HAP-1 (cell line): ENCODE measurements around the gene GSG1L2.

Experiments
- DNase-seq, 2 experiments: peaks; one replicate each; pipeline ENCODE4 v3.0.0-alpha.2; 2016 to 2020; ENCODE audit warnings: low spot score in 2 of 2
- H3K27me3 ChIP-seq: fragments of 250-450 bp; sonication (Bioruptor Pico); 2 replicates; pipeline ENCODE4 v1.5.1; 2020; ENCODE audit warnings: low read depth, mild to moderate bottlenecking, moderate library complexity
- H3K36me3 ChIP-seq: fragments of 250-450 bp; sonication (Bioruptor Pico); replicated peaks from 2 replicates; pipeline ENCODE4 v1.5.1; 2020; ENCODE audit warnings: mild to moderate bottlenecking
- H3K4me1 ChIP-seq: fragments of 250-450 bp; sonication (Bioruptor Pico); 2 replicates; pipeline ENCODE4 v1.5.1; 2020; ENCODE audit warnings: mild to moderate bottlenecking
- H3K4me3 ChIP-seq: fragments of 250-450 bp; sonication (Bioruptor Pico); 2 replicates; pipeline ENCODE4 v1.5.1; 2020; ENCODE audit warnings: mild to moderate bottlenecking, moderate library complexity
- H3K9me3 ChIP-seq: fragments of 250-450 bp; sonication (Bioruptor Pico); 2 replicates; pipeline ENCODE4 v1.5.1; 2020; ENCODE audit warnings: mild to moderate bottlenecking, moderate library complexity
- in situ Hi-C: fragments of 300-500 bp; cut with MboI; formaldehyde crosslinking; loops from 3 replicates; pipeline ENCODE4 v1.14.3; 2020; ENCODE audit warnings: low sequenced_read_pairs, inconsistent platforms, mixed read lengths

The GSG1L2 gene

DNA sequence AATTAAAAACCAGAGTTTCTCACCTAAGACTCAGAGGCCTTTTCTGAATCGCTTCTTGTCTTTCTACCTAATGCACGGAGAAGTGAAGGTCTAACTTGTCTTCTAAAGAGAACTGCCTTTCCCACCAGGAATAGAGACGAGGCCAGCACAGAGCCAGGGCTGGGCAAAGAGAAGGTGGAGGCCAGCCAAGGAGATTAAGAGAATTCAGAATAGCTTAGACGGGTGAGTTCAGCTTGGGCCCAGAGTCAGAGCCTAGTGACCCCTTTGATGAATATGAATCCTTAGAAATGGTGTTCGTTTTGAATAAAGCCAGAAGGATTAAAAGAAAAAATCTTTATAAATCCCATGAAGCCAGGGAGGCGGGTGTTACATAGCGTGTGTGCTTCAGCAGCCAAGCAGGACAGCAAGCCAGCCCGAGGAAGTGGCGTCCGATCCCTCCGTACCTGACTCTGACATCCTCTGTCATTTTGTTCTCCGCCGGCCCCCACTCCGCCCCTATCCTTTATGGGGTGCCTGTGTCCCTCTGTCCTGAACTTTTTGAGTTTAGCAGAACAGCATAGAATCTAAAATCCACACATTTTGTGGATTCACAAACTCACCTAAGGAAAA, 7.4 kb downstream of the GSG1L2 start:
- Histone ChIP-seq H3K36me3 (no peaks in the 10 kb centered on the region), H3K4me3 (no peak overlapping the region)

DNA sequence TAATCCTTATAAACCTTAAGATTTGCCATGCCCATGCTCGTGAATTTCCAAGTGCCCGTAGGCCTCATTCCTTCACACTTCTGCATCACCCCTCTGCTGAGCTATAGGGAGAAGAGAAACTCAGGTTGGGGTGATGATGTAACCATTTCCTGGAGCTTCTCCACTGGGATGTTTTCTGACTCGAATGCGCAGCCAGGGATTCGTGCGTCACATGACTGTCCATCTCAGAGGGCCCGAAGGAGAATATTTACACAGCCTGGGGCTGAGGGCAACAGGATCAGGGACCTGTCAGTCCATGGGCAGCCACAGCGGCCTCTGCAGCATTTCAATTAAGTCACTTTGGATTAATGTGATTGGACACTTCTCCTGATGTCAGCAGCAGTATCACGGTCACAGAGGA, 8.7 kb downstream of the GSG1L2 start:
- H3K4me3 ChIP-seq, result no peak overlapping the region
- no peaks in the 10 kb centered on the region for H3K27me3 ChIP-seq
- H3K4me1 ChIP-seq, result no peaks in the 10 kb centered on the region
- no peaks in the 10 kb centered on the region for H3K36me3 ChIP-seq
- in situ Hi-C loops, result loop anchor here (10.0 kb wide), 1 partner anchor 52 kb away; no protein-coding TSS in a partner anchor
- no peaks in the 10 kb centered on the region for H3K9me3 ChIP-seq
- no peak for DNase-seq

More for the DNA sequence above, 7.4 kb downstream of the GSG1L2 start:
- Histone ChIP-seq H3K9me3 (no peaks in the 10 kb centered on the region), H3K27me3 (no peaks in the 10 kb centered on the region), H3K4me1 (no peaks in the 10 kb centered on the region)
- no peak for DNase-seq
- in situ Hi-C loops, result loop anchor here (10.0 kb wide), 1 partner anchor 50 kb away; no protein-coding TSS in a partner anchor

DNA sequence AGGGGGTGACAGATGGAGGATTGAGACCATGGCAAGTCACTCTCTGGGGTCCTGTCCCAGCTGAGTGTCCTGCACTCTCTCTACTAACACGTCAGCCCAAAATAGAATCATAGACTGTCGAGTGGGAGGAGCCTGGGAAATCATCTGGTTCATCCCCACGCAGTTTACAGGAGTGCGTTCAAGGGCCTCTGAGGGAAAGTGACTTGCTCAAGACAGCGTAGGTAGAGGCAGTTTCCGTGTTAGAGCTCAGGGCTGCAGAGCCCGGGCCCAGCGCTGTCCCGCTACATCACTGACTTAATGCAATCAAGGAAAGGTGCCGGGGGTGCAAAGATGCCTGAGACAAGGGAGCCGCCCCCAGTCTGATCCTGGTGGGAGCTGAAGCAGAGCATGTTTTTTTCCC, 10.3 kb downstream of the GSG1L2 start:
- in situ Hi-C loops, result loop anchor here (10.0 kb wide), 1 partner anchor 53 kb away; no protein-coding TSS in a partner anchor
- Histone ChIP-seq H3K36me3 (no peaks in the 10 kb centered on the region), H3K4me1 (no peaks in the 10 kb centered on the region), H3K4me3 (no peak overlapping the region), H3K27me3 (no peaks in the 10 kb centered on the region), H3K9me3 (no peaks in the 10 kb centered on the region)
- DNase-seq, result no peak

DNA sequence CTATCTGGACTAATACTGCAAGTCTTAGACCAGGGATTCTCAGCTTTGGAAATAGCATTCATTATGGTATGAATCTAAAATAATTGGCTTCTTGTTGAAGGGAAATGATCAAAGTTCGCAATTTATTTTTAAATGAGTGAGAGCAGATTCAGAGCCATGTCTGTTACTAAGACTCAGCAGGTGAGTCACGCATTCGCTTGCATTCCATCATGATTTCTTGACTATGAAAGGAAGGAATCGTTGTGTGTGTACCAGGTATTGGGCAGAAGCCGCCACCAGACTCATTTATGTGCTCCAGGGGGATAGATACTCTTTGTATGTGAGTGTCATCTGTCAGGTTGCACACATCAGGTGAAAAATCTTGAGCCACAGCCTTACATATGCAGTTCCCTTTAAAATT, 10.8 kb downstream of the GSG1L2 start:
- H3K4me1 ChIP-seq, result no peaks in the 10 kb centered on the region
- no peaks in the 10 kb centered on the region for H3K27me3 ChIP-seq
- H3K4me3 ChIP-seq, result no peak overlapping the region
- no peak for DNase-seq
- H3K36me3 ChIP-seq, result no peaks in the 10 kb centered on the region
- H3K9me3 ChIP-seq, result no peaks in the 10 kb centered on the region
- in situ Hi-C loops, result loop anchor here (10.0 kb wide), 1 partner anchor 54 kb away; no protein-coding TSS in a partner anchor

DNA sequence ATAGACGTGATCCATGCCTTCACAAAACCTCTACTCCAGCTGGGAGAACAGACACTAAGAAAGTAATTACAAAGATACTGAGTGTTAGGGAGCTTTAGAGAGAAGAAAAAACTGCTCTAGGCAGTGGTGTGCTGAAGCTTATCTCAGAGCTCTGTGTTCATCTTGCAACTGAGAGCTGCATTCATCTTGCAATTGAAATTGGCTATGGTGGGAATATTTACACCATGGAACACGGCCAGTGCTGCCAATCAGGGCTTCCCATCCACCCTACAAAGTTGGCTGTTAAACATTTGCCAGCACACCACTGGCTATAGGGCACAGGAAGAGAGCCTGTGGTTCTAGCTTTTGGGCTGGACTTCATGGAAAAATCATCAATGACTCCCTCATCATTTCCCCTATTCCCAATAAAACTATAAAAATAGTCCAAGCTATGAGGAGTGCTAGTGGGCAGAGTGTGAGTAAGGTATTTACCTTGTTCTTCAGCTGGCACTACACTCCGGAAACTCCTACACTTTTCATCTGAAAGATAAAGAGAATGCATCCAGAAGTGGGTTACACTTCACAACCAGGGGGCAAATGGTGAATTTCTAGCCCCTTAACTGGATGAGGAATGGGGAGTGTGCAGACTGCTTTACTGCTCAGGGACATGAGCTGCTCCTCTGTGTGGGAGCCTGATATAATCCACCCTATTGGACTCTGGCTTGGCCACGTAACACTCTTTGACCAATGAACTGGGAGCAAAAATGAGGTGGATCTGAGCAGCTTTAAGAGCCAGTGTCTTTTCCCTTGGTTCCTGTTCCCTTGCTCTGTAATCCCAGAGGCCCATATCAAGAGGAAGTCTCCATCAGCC, 11.6 kb downstream of the GSG1L2 start:
- Histone ChIP-seq H3K4me1 (no peaks in the 10 kb centered on the region), H3K4me3 (no peak overlapping the region), H3K9me3 (no peaks in the 10 kb centered on the region), H3K36me3 (no peaks in the 10 kb centered on the region), H3K27me3 (no peaks in the 10 kb centered on the region)
- no peak for DNase-seq
- in situ Hi-C loops, result loop anchor here (10.0 kb wide), 1 partner anchor 54 kb away; no protein-coding TSS in a partner anchor

DNA sequence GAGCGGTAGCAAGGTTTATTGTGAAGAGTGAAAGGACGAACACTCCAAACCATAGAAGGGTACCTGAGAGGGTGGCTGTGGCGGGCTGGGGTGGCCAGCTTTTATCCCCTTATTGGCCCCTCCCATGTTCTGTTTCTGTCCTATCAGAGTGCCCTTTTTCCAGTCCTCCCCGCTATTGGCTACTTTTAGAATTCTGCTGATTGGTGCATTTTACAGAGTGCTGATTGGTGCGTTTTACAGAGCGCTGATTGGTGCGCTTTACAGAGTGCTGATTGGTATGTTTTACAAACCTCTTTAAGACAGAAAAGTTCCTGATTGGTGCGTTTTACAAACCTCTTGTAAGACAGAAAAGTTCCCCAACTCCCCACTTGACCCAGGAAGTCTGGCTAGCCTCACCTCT, 12.5 kb downstream of the GSG1L2 start:
- in situ Hi-C loops, result no loop called here
- no peak for DNase-seq
- no peaks in the 10 kb centered on the region for H3K9me3 ChIP-seq
- no peaks in the 10 kb centered on the region for H3K27me3 ChIP-seq
- no peak overlapping the region for H3K4me3 ChIP-seq
- no peaks in the 10 kb centered on the region for H3K4me1 ChIP-seq
- no peaks in the 10 kb centered on the region for H3K36me3 ChIP-seq

DNA sequence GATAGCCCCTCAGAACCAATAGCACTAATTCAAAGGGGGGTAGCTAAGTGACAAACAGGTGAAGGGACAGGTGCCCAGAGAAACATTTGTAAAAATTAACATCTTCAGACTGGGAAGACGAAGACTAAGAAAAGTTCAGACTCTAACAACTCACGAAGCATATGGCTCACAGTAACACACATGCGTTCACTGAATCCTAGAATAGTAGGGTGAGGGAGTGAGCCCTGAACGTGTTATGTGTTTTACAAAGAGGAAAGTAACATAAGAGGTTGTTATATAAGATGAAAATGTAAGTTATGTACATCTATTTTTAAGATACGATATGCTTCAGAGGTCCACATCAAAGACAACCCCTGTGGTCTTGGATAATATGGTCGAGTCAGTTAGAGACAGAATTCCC, 15.2 kb downstream of the GSG1L2 start:
- in situ Hi-C loops, result no loop called here
- Histone ChIP-seq H3K27me3 (no peaks in the 10 kb centered on the region), H3K9me3 (no peaks in the 10 kb centered on the region), H3K36me3 (no peaks in the 10 kb centered on the region), H3K4me3 (no peak overlapping the region), H3K4me1 (no peaks in the 10 kb centered on the region)
- DNase-seq, result no peak

DNA sequence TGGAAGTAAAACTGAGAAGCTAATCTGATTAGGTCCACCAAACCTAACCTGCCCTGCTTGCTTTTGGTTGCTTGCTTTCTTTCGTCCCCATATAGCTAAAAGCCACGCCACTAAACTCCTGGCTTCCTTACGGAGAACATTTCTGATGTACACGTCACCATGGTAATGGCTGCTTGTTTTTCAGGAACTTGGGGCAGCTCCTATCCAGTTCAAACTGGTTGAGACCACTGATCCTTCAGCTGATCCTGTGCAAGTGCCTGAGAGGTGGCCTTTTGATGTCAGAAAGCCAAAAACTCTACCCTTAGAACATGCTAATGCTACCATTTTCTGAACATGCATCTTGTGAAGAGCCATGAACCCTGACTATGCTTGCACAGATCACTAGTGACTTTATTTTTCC, 16.1 kb downstream of the GSG1L2 start:
- in situ Hi-C loops, result no loop called here
- Histone ChIP-seq H3K9me3 (no peaks in the 10 kb centered on the region), H3K4me3 (no peak overlapping the region)

DNA sequence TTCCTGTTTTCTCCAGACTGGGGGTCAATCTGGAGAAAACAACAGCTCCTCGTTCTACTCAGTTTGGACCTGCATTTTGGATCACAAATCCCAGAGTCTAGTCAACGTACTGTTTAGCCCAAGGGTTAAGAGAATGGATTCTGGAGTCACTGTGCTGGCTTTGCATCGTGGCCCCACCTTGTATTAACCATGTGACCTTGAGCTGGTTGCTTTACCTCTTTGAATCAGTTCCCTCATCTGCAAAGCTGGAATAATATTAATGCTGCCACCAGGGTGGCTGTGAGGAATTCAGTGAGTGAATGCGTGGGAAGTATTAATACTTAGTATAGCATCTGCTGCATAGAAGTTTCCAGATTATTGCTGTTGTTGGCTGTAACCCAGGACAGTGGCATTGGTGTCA, 19.2 kb downstream of the GSG1L2 start:
- no peak overlapping the region for H3K4me3 ChIP-seq
- no peaks in the 10 kb centered on the region for H3K4me1 ChIP-seq
- no peaks in the 10 kb centered on the region for H3K36me3 ChIP-seq
- in situ Hi-C loops, result no loop called here
- no peaks in the 10 kb centered on the region for H3K9me3 ChIP-seq
- no peak for DNase-seq
- H3K27me3 ChIP-seq, result no peaks in the 10 kb centered on the region

More for the DNA sequence above, 16.1 kb downstream of the GSG1L2 start:
- no peaks in the 10 kb centered on the region for H3K27me3 ChIP-seq
- H3K36me3 ChIP-seq, result no peaks in the 10 kb centered on the region
- no peaks in the 10 kb centered on the region for H3K4me1 ChIP-seq
- no peak for DNase-seq

DNA sequence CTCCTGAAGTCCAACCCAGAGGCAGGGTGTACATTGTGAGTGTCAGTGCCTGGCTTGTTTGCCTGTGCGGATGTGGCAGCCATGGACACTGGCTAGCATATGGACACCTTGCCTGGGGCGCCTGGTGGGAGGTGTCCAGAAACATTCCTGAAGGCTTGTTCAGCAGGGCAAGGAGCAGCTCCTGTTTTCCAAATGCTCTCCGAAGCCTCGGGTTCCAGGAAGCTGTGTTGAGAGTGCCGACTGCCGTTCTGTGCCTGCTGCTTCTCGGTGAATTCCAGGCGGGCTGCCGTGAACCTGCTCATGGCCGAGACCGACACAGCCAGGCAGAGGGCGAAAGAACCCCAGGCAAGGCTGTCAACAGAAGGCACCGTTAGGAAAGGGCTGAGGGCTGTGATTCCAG, 19.6 kb downstream of the GSG1L2 start:
- H3K27me3 ChIP-seq, result no peaks in the 10 kb centered on the region
- no peak overlapping the region for H3K4me3 ChIP-seq
- no peaks in the 10 kb centered on the region for H3K4me1 ChIP-seq
- no peaks in the 10 kb centered on the region for H3K36me3 ChIP-seq
- in situ Hi-C loops, result no loop called here
- H3K9me3 ChIP-seq, result no peaks in the 10 kb centered on the region
- no peak for DNase-seq

DNA sequence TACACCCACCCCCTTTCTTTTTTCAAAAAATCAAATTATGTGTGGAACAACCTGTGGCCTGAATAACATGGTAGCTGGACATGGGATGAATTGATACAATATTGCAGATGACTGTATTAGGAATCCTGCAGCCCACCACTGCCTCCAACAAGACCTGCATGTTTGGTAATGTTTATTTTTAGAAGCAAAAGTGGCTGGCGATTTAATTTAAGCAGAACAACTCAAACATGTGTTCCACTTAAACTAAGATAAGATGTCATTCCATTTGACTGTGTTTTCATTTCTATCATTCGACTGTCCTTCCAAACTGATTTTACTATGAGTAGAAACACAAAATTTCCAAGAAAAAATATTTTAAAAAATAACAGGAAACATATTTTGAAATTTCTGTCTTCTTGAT, 20.4 kb downstream of the GSG1L2 start:
- H3K27me3 ChIP-seq, result no peaks in the 10 kb centered on the region
- no peaks in the 10 kb centered on the region for H3K4me1 ChIP-seq
- no peaks in the 10 kb centered on the region for H3K9me3 ChIP-seq
- no peak overlapping the region for H3K4me3 ChIP-seq
- no peak for DNase-seq
- in situ Hi-C loops, result no loop called here
- no peaks in the 10 kb centered on the region for H3K36me3 ChIP-seq

DNA sequence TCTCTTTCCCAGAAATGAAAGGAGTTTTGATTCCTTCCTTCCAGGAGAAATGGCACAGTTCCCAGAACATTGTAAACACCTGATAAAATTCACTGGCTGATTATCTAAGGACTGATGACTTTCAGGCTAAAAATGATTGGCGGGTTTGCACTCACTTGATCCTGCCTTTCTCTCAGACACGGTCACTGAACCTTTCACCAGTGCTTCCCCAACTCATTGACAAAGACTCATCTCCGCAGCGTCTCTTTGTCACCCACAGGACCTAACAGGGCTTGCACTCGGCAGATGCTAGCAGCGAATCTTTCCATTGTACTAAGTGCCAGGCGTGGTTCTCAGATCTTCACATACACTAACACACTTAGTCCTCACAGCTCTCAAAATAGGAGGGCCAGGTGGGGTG, 23.2 kb downstream of the GSG1L2 start:
- DNase-seq, result no peak
- in situ Hi-C loops, result no loop called here
- no peaks in the 10 kb centered on the region for H3K27me3 ChIP-seq
- no peaks in the 10 kb centered on the region for H3K9me3 ChIP-seq
- no peaks in the 10 kb centered on the region for H3K36me3 ChIP-seq
- no peak overlapping the region for H3K4me3 ChIP-seq
- no peaks in the 10 kb centered on the region for H3K4me1 ChIP-seq

DNA sequence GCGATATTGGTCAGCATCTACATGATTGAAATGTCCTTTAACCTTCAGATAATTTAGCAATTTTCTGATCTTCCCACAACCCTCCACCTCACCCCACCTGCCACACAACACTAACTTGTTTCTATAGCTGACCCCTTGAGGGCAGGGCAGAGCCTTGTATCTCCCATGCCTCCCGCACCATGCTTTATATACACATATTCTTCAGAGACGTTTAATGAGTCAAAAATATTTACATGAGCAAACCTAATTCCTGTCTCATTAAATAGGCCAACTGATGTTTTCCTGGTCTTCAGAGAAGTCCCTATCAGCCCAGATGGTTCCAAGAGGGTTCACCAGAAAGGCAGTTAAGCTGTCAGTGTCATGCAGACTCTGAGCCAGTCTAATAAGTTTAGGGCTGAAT, 23.9 kb downstream of the GSG1L2 start:
- DNase-seq, result no peak
- H3K27me3 ChIP-seq, result no peaks in the 10 kb centered on the region
- in situ Hi-C loops, result no loop called here

DNA sequence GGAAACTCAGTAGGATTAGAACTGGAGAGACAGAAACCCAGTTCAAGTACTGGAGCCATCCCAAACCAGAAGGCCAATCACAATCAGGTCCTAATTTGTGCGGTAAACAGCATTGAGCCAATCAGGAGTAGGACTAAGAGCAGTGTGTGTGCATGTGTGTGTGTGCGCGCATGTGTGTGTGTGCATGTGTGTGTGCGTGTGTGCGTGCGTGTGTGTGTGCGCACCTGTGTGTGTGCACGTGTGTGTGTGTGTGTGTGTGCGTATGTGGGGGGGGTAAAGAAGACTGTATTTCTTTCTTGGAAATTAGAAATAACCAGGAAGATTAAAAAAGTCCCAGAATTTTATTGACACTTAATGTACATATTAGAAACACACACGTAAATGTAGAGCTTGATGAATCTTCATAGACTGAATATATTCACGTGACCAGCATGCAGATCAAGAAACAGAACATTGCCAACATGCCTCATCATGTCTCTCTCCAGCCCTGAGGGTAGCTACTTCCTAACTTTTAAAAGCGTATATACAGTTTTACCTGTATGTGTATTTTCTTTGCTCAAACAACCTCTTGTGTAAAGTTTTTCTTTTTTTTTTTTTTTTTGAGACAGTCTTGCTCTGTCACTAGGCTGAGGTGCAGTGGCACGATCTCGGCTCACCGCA, 29.6 kb downstream of the GSG1L2 start:
- in situ Hi-C loops, result no loop called here
- no peaks in the 10 kb centered on the region for H3K27me3 ChIP-seq
- DNase-seq, result no peak
- no peak overlapping the region for H3K4me3 ChIP-seq
- no peaks in the 10 kb centered on the region for H3K36me3 ChIP-seq
- H3K9me3 ChIP-seq, result no peaks in the 10 kb centered on the region
- no peaks in the 10 kb centered on the region for H3K4me1 ChIP-seq

More for the DNA sequence above, 23.9 kb downstream of the GSG1L2 start:
- Histone ChIP-seq H3K4me3 (no peak overlapping the region), H3K4me1 (no peaks in the 10 kb centered on the region), H3K36me3 (no peaks in the 10 kb centered on the region), H3K9me3 (no peaks in the 10 kb centered on the region)
